KOPT-K1 (cell line): ENCODE results near the gene EXO1.
"Not testable (repeated sequence)": the region's sequence is repeated elsewhere in the genome, so short reads cannot be mapped to it uniquely, and the experiment has no call there.

Experiments used
- H3K27ac ChIP-seq: fragments of 200-600 bp; sonication (generic); 2 replicates; pipeline ENCODE4 v1.5.1; 2016; ENCODE audit warnings: antibody characterized with exemption, mild to moderate bottlenecking, low read depth, low read length; ENCODE audit not compliant: poor library complexity, severe bottlenecking
- H3K36me3 ChIP-seq: fragments of 200-600 bp; sonication (generic); 2 replicates; pipeline ENCODE4 v1.5.1; 2017; ENCODE audit warnings: antibody characterized with exemption, mild to moderate bottlenecking, low read length, moderate library complexity; ENCODE audit not compliant: insufficient read depth
- H3K9me3 ChIP-seq: fragments of 200-600 bp; sonication (generic); 2 replicates; pipeline ENCODE4 v1.5.1; 2017; ENCODE audit warnings: antibody characterized with exemption, low read length, mild to moderate bottlenecking; ENCODE audit not compliant: insufficient read depth, poor library complexity, severe bottlenecking

The EXO1 gene

DNA sequence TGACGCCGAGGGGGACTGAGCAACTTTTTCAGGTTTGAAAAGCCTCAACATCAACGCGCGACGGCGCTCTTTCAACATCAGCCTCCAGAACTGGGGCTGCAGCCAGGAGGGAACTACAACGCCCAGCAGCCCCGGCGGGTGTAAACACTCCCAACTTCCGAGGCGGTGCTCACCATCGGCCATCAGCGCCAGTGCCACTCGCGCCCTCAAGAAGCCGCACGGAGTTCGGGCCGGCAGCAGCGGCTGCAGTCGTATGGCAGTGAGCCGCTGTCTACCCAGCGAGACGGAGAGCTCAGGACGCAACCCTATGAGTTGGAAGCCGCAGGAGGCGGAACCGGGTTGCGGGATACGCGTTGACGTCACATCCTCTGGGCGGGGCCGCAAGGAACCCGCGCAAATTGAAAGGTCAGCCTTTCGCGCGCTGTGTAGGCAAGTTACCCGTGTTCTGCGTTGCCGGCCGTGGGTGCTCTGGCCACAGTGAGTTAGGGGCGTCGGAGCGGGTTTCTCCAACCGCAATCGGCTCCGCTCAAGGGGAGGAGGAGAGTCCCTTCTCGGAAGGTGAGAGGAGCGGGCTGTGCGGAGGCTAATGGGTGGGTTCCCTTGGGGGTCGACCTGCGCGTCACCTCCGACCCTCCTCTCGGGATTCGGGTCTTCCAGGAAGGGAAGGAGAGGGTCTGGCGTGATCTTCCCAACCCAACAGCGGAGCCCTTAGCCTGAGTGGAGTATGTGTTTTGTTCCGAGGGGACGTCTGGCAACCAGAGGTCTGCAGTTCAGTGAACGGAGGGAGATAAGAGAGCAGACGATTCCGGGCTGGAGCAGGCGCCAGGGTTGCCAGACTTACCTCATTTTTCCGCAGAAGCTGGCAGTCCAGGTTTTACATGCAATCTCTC is at the start of gene EXO1:
Gene EXO1 (plus strand): TSS at position 409 of the 890 bp plus-strand sequence. CDS start 2,222 bp downstream, outside the sequence.
- Histone ChIP-seq H3K36me3 (peaks cover 42% of the 10 kb centered on the region), H3K27ac (peak within 1 kb of the TSS; percentile 92)

DNA sequence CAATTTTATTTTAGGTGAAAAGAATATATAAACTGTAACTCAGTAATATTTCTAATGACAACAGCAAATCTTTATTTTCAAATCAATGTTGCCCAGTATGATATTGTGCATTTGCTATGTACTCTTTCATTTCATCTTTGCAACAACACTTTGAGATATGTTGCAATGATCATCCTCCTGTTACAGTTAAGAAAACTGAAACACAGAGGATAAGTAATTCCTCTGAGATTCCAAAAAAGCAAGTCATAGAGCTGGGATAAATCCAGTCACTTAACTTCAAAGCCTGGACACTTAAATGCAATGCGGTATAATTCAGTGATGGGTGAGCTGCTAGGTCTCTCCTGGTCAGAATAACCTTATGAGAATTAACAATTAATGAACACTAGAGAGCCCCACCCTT is 48.6 kb upstream of the EXO1 start:
- no peak overlapping the region for H3K27ac ChIP-seq
- H3K36me3 ChIP-seq, result no peaks in the 10 kb centered on the region
- no peaks in the 10 kb centered on the region for H3K9me3 ChIP-seq

More for the DNA sequence above, at the start of gene EXO1:
- H3K9me3 ChIP-seq, result no peaks in the 10 kb centered on the region

DNA sequence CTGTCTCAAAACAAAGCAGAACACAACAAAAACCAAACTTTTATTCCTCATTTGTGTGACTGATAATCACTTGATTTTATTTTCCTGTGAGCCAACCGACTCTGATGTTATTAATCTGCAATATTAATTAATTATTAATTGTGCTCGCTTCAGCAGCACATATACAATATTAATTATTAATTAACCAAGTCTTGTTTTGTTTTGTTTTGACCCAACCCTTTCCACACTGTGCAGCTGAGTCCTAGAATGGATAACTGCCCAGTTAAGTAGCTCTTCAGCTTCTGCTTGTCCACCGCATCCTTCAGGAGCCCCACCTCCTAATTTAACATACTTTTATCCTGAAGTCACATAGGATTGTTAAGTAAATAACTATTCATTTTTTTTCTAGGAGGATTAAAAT is 47.4 kb upstream of the EXO1 start:
- H3K27ac ChIP-seq, result no peak overlapping the region
- H3K9me3 ChIP-seq, result no peaks in the 10 kb centered on the region
- no peaks in the 10 kb centered on the region for H3K36me3 ChIP-seq

DNA sequence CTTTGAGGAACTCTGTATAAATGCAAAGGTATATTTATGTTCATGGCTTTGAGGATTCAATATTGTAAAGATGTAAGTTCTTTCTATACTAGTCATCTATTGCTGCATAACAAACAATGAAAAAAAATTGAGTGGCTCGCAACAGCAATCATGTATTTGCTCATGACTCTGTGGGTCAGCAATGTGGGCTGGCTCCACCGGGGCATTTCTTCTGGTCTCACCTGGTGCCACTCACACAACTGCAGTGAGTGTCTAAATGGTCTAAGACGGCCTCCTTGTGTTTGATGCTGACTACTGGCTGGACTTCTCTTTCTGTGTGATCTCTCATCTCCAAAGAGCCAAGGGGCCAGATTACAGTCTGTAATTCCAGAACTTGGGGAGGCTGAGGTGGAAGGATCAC is 45.1 kb upstream of the EXO1 start:
- Histone ChIP-seq H3K27ac (no peak overlapping the region), H3K9me3 (no peaks in the 10 kb centered on the region), H3K36me3 (no peaks in the 10 kb centered on the region)

DNA sequence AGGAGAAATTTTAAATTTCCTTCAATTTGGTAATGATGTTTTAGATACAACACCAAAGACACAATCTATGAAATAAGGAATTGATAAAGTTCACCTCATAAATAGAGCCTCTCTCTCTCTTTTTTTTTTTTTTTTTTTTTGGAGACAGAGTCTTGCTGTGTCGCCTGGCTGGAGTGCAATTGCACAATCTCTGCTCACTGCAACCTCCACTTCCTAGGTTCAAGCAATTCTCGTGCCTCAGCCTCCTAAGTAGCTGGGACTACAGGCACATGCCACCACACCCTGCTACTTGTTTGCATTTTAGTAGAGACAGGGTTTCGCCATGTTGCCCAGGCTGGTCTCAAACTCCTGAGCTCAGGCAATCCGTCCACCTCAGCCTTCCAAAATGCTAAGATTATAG is 43.3 kb upstream of the EXO1 start:
- H3K27ac ChIP-seq, H3K36me3 ChIP-seq, H3K9me3 ChIP-seq: not testable (repeated sequence)

DNA sequence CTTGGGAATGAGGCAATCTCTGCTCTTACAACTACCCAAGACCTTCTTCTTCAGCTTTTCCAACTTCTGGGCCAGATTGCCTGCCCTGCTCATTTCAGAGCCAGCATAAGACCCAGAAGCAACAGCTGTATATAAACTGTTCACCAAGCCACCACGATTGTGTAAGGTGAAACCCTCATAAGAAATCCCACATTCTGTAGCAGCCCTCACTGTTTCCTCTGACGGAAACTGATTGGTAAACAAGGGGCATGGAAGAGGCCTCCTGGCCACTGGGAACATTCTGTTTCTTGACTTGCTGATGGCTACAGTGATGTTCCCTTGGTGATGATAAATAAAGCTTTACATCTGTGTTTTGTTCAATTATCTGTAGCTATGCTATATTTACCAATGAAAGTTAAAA is 39.7 kb upstream of the EXO1 start:
- no peaks in the 10 kb centered on the region for H3K9me3 ChIP-seq
- H3K27ac ChIP-seq, result no peak overlapping the region
- no peaks in the 10 kb centered on the region for H3K36me3 ChIP-seq

DNA sequence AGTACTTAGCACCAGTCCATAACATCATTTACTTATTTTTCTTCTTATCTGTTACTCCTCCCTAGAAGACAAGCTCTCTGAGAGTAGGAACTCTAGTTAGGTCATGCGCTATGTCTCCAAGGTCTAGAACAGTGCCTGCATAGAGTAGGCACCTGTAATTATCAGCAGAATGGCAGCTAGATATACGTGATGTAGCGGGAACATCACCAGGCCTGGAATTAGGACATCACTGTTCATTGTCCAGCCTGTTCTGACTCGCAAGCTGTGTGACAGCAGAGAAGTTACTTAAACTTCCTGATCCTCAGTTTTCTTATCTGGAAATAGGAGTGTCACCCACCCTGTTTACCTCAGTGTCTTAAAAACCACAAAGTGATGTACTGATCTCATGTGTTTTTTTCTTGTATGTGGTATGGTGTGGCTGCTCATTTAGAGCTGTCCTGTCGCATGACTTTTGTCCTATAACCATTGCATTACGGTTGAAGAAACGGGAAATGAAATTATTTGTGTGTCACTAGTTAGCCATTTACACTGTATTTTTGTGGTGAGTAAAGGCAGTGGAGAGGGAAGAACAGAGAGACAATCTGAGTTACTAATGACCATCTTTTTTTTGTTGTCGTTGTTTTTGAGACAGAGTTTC is 37.1 kb upstream of the EXO1 start:
- no peaks in the 10 kb centered on the region for H3K9me3 ChIP-seq
- no peak overlapping the region for H3K27ac ChIP-seq
- H3K36me3 ChIP-seq, result no peaks in the 10 kb centered on the region

DNA sequence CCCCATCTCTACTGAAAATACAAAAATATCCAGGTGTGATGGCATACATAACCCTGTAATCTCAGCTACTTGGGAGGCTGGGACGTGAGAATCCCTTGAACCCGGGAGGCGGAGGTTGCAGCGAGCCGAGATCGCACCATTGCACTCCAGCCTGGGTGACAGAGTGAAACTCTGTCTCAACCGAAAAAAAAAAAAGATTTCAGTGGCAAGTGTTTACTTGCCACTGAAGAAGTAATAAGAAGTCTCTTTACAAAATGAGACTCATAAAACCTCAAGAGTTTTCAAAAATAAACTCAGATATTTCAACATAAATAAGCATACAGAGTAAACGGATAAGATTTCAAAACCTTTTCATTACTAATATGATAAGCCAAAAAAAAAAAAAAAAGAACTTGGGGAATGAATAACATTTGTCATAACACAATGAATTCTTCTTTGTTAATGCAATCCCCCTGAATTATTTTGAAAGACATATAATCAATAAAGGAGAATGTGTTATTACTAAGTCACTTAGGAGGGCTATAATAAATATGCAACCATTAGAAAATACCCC is 34.2 kb upstream of the EXO1 start:
- H3K27ac ChIP-seq, result no peak overlapping the region
- no peaks in the 10 kb centered on the region for H3K9me3 ChIP-seq
- H3K36me3 ChIP-seq, result no peaks in the 10 kb centered on the region

DNA sequence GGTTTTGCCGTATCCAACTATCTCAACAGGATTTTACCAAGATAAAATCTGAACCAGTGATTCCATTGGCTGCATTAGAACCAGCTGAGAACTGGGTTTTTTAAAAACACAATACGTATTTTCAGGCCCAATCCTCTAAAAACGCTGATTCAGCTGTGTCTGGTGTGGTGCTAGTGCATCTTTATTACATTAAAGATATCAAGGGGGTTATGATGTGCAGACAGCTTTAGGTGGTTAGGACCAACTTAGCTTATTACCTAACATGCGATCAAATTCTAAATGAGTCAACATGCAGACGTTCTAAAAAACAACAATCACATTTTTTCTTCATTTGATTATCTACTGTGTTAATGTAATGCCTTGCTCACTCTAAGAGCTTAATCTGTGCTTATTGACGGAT is 32.0 kb upstream of the EXO1 start:
- H3K36me3 ChIP-seq, result no peaks in the 10 kb centered on the region
- H3K27ac ChIP-seq, result no peak overlapping the region
- no peaks in the 10 kb centered on the region for H3K9me3 ChIP-seq

DNA sequence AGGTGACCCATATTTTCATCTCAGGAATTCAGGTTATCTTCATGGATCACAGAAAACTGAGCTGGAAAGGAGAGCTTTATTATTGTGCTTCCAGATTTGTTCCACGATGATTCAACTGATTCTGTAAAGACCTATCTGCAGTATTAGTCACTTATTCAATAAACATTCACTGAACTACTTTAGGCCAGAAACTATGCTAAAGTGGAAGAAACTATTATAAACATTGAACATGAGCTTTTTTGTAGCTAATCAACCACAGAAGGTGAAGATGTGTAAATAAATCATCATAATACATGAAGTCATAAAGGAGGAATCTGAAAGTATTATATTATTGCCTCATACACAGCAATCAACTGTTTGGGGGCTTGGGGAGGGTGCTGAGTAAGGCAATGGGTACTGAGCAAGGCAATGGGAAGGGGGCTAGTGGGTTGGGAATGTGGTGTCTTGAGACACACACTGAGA is 30.6 kb upstream of the EXO1 start:
- Histone ChIP-seq H3K36me3 (no peaks in the 10 kb centered on the region), H3K27ac (no peak overlapping the region), H3K9me3 (no peaks in the 10 kb centered on the region)

DNA sequence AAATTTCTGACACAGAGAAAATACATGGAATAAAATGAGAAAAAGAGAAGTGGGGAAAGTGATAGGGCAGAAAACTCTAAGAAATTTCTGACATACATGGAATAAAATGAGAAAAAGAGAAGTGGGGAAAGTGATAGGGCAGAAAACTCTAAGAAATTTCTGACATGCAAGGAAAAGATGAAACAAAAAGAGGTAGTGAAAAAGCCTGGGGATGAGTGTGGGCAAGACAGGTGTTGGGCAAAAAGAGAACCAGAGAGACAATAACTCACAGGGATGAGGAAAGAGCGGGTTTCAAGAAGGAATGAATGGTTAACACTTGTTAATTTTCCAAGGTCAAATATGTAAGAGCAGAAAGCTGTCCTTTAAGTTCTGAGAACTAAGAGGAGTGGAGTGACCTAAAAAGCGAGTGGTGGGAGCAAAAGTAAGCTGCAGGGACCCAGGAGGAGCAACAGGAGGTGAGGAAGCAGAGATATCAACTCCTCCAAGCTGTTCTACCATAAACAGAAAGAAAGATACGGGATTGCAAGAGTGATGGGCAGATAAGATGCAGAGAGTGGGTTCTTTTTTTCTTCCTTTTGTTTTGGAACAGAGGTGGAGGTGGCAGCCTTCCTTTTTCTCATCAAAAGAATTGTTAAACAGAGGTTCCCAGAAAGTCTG is 29.9 kb upstream of the EXO1 start:
- Histone ChIP-seq H3K9me3 (no peaks in the 10 kb centered on the region), H3K27ac (no peak overlapping the region), H3K36me3 (no peaks in the 10 kb centered on the region)

DNA sequence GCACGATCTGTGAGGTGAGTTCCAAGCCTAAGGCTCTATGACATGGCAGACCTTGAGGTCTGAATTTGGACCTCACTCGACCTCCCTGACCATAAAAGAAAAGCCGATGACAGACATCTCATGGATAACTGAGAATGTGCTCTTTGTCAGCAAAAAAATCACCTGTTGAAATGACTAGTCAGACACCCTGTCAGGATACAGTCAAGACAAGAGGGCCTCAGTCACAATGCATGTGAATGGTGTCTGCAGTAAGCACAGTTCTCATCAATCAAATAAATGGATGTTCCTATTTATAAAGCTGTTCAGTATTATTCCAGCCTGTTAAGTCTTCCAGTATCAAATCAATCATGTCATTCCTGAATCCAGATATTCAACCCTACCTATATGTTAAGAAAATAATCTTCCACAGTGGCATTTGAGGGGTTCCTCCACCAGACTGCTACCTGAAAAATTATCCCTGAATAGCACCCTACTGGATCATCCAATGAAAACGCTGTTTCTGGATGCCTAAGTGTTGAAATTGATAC is 28.6 kb upstream of the EXO1 start:
- Histone ChIP-seq H3K27ac (no peak overlapping the region), H3K9me3 (no peaks in the 10 kb centered on the region)

DNA sequence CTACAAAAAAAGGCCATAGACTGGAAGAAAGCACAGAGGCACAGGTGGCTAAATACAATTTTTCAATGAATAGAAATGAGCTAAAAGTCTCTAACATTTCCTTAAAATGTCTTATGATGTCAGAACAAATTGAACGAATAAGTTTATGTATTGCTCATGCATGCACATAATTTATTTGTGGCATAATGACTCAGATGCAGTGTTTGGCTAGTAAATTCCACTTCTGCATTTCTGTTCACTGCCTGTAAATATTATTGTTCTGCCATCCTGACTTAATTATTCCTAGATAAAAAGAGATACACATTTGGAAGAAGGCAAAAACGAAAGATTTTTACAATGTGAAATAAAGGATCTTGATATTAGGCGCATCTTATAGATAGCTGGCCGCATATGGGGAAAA is 26.6 kb upstream of the EXO1 start:
- H3K27ac ChIP-seq, result no peak overlapping the region
- no peaks in the 10 kb centered on the region for H3K36me3 ChIP-seq
- no peaks in the 10 kb centered on the region for H3K9me3 ChIP-seq

More for the DNA sequence above, 28.6 kb upstream of the EXO1 start:
- no peaks in the 10 kb centered on the region for H3K36me3 ChIP-seq

DNA sequence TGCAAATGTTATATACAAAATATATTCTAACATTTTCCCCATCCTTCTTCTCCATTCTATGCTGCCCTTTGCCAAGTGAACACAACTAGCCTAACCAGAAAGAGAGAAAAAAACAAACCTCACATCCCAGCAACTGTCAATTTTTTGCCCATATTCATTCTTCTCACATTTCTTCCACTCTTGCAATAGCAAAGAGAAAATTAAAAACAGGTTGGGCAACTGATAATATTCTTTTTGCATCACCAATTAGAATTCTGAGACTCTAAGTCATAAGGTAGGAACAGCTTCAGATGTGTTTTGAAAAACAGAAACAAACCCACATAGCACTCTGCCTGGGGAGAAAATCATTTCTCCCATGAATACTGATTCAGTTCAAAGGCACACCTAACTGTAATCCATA is 25.2 kb upstream of the EXO1 start:
- no peaks in the 10 kb centered on the region for H3K36me3 ChIP-seq
- H3K27ac ChIP-seq, result no peak overlapping the region
- H3K9me3 ChIP-seq, result no peaks in the 10 kb centered on the region

DNA sequence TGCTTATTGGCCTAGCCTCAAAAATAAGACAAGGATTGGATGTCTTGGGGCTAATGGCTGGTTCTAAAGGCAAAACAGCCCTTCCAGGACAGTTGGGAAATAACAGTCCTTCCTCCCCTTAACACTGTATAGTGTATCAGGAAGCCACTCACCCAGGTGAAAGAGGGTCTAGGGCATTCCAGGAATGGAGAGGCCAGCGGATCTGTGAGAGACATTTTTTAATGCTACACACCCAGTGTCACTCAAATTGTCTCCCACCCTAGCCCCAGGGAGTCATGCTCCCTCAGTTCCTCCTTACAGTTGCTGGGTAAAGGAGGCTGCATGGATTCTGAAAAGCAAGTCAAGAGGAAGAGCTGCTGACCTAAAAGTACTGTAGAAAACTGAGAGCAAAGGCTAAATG is 24.1 kb upstream of the EXO1 start:
- H3K9me3 ChIP-seq, result no peaks in the 10 kb centered on the region
- no peak overlapping the region for H3K27ac ChIP-seq
- no peaks in the 10 kb centered on the region for H3K36me3 ChIP-seq
